T-helper 17 cell (primary cell): ENCODE data around the gene LVRN. TPM values are rescaled to one million over a fixed set of nuclear protein-coding genes. Genes with fewer than 3 reads are reported as not detected.
"Not testable (repeated sequence)": the region's sequence is repeated elsewhere in the genome, so short reads cannot be mapped to it uniquely, and the experiment has no call there.

Experiments
- ATAC-seq: fragments of 150-1000 bp; cut with Tn5 transposase; 2 replicates; pipeline ENCODE4 v1.10.0; 2021; ENCODE audit warnings: mild to moderate bottlenecking, moderate library complexity
- DNase-seq, 3 donors: peaks; one replicate each; pipeline versions ENCODE4 v3.0.0 to v3.0.0-alpha.2; 2020 to 2021
- H3K9me3 ChIP-seq: one replicate; pipeline ENCODE4 v1.7.0; 2013; ENCODE audit warnings: low read length, mild to moderate bottlenecking; ENCODE audit not compliant: control insufficient read depth, poor library complexity, severe bottlenecking
- H3K27ac Mint-ChIP-seq: one replicate; pipeline ENCODE4 v1.8.0; 2022; ENCODE audit warnings: mild to moderate bottlenecking, moderate library complexity, mixed read lengths
- H3K27me3 Mint-ChIP-seq: one replicate; pipeline ENCODE4 v1.8.0; 2022; ENCODE audit warnings: mixed read lengths
- H3K36me3 Mint-ChIP-seq: one replicate; pipeline ENCODE4 v1.8.0; 2022; ENCODE audit warnings: low read depth, mixed read lengths
- H3K4me1 Mint-ChIP-seq: one replicate; pipeline ENCODE4 v1.8.0; 2022; ENCODE audit warnings: mild to moderate bottlenecking, mixed read lengths
- H3K4me3 Mint-ChIP-seq: one replicate; pipeline ENCODE4 v1.8.0; 2022; ENCODE audit warnings: mild to moderate bottlenecking, moderate library complexity, mixed read lengths
- total RNA-seq, 4 donors: library from RNA in 2 of 4; stranded (reverse) in 2 of 4; gene quantifications; one replicate each; pipeline ENCODE4 v1.2.3 and lab custom pipeline; 2022 to 2026

Gene LVRN, protein sequence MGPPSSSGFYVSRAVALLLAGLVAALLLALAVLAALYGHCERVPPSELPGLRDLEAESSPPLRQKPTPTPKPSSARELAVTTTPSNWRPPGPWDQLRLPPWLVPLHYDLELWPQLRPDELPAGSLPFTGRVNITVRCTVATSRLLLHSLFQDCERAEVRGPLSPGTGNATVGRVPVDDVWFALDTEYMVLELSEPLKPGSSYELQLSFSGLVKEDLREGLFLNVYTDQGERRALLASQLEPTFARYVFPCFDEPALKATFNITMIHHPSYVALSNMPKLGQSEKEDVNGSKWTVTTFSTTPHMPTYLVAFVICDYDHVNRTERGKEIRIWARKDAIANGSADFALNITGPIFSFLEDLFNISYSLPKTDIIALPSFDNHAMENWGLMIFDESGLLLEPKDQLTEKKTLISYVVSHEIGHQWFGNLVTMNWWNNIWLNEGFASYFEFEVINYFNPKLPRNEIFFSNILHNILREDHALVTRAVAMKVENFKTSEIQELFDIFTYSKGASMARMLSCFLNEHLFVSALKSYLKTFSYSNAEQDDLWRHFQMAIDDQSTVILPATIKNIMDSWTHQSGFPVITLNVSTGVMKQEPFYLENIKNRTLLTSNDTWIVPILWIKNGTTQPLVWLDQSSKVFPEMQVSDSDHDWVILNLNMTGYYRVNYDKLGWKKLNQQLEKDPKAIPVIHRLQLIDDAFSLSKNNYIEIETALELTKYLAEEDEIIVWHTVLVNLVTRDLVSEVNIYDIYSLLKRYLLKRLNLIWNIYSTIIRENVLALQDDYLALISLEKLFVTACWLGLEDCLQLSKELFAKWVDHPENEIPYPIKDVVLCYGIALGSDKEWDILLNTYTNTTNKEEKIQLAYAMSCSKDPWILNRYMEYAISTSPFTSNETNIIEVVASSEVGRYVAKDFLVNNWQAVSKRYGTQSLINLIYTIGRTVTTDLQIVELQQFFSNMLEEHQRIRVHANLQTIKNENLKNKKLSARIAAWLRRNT
- total RNA-seq (not detected), total RNA-seq (lab: John Stamatoyannopoulos, UW) (0.08 to 0.58 reads per million in 2 donors)

DNA sequence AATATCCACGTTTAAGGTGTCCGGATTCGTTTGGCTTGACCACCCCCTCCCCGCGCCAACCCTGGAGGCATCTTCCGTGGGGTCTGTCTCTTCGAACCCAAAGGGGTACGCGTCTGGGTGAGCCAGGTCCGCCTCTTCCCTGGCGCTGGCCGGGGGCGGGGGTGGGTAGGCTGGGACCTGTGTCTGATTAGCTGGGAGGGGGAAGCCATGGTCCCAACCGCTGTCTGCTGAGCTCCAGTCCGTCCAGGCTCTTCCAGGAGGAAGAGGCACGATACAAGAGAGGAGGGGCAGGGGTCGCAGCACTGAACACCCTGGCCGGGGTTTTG lies at the start of gene LVRN:
Gene LVRN, plus strand, starts transcription at position 237 of the 326 bp plus-strand sequence. CDS start 143 bp downstream, outside the sequence.
- H3K4me3 Mint-ChIP-seq: peak within 1 kb of the TSS; percentile 28
- no peak for DNase-seq
- no peak for ATAC-seq
- peaks cover 2% of the 10 kb centered on the region for H3K36me3 Mint-ChIP-seq
- H3K27ac Mint-ChIP-seq: no peak within 1 kb of the TSS
- no peaks in the 10 kb centered on the region for H3K4me1 Mint-ChIP-seq
- no peaks in the 10 kb centered on the region for H3K9me3 ChIP-seq
- H3K27me3 Mint-ChIP-seq: peaks cover 46% of the 10 kb centered on the region

DNA sequence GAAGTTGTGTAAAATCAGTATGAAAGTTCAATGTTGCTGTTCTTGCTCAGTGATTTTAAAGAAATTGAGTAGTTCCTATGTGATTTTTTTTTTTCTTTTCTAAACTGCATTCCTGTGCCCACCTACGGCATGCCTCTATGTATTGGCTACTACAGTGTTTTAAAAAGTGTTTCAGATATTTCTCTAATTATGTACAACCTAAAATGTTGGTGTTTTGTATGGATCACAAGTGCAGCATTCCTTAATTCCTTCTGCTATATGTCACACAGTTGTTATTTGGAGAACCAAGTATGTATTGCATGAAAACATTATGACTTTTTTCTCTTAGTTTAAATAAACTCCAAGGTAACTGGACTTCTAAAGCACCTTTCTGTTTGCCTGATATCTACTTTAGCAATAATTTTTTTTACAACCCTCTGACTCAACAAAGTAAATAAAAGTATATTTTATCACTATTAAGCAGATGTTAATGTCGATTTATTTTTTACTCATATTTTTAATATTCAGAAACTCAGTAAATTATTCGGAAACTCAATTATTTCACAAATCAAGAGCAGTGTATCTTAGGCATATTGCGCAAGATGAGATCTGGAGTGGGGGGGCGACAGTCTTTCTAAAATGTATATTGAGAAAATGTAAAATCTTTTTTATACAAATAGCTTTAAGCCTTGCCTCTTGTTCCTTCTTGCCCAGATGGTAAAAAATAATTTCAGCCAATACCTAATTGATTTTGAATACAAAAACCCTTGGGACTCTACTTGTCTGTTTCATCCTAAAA lies 48.5 kb upstream of the LVRN start:
- H3K4me1 Mint-ChIP-seq, H3K36me3 Mint-ChIP-seq, ATAC-seq, H3K27ac Mint-ChIP-seq, H3K4me3 Mint-ChIP-seq, H3K9me3 ChIP-seq, H3K27me3 Mint-ChIP-seq, DNase-seq: not testable (repeated sequence)

DNA sequence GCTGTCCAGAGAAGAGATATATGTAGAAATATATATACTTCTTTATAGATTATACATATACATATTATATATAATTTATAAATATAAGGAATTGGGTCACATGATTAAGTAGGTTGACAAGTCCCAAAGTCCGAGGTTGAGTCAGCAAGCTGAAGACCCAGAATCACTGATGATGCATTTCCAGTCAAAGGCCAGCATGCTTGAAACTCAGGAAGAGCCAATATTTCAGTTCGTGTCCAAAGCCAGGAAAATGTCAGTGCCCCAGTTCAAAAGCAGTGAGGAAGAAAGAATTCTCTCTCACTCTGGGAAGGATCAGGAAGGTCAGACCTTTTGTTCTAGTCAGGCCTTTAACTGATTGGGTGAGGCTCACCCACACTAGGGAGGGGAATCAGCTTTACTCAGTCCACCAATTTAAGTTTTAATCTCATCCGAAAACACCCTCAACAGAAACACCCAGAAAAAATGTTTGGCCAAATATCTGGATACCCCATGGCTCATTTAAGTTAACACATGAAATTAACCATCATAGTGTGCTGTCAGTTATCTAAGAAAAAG lies 42.0 kb upstream of the LVRN start:
- Mint-ChIP-seq H3K27ac (no peak overlapping the region), H3K27me3 (no peaks in the 10 kb centered on the region), H3K4me1 (no peaks in the 10 kb centered on the region), H3K36me3 (no peaks in the 10 kb centered on the region), H3K4me3 (no peak overlapping the region)
- DNase-seq: no peak
- H3K9me3 ChIP-seq: no peaks in the 10 kb centered on the region
- ATAC-seq: no peak

DNA sequence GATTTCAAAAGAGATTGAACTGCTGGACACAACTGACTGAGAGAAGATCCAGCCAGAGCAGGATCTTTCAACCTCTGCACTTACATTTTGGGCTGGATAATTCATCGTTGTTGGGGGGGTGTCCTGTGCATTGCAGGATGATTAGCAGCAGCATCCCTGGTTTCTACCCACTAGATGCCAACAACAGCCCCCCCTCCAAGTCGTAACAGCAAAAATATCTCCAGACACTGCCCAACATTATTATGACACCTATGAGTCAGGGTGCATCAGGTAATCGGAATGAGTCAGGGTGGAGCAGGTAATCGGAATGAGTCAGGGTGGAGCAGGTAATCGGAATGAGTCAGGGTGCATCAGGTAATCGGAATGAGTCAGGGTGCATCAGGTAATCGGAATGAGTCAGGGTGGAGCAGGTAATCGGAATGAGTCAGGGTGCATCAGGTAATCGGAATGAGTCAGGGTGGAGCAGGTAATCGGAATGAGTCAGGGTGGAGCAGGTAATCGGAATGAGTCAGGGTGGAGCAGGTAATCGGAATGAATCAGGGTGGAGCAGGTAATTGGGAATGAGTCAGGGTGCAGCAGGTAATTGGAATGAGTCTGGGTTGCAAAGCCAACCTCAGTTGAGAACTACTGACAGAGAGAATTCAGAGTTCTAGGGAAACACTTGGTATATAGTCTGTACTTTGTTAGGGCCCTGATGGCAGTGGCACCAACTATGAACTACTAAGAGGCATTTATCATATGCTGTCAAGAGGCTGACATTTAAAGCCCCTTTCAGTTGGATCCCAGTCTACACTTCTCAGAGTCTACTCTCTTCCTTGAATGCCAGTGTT lies 33.5 kb upstream of the LVRN start:
- not testable (repeated sequence) for H3K4me1 Mint-ChIP-seq, H3K36me3 Mint-ChIP-seq, ATAC-seq

DNA sequence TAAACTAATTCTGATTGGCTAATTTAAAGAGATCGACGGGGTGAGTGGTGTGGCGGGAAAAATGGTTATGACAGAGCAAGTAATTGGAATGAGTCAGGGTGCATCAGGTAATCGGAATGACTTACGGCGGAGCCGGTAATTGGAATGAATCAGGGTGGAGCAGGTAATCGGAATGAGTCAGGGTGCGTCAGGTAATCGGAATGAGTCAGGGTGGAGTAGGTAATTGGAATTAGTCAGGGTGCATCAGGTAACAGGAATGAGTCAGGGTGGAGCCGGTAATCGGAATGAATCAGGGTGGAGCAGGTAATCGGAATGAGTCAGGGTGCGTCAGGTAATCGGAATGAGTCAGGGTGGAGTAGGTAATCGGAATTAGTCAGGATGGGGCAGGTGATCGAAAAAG lies 32.1 kb upstream of the LVRN start:
- not testable (repeated sequence) for H3K4me1 Mint-ChIP-seq, H3K36me3 Mint-ChIP-seq, DNase-seq, H3K9me3 ChIP-seq, ATAC-seq, H3K4me3 Mint-ChIP-seq, H3K27ac Mint-ChIP-seq, H3K27me3 Mint-ChIP-seq

More for the DNA sequence above, 33.5 kb upstream of the LVRN start:
- not testable (repeated sequence) for H3K9me3 ChIP-seq, H3K27me3 Mint-ChIP-seq, H3K27ac Mint-ChIP-seq, DNase-seq, H3K4me3 Mint-ChIP-seq

DNA sequence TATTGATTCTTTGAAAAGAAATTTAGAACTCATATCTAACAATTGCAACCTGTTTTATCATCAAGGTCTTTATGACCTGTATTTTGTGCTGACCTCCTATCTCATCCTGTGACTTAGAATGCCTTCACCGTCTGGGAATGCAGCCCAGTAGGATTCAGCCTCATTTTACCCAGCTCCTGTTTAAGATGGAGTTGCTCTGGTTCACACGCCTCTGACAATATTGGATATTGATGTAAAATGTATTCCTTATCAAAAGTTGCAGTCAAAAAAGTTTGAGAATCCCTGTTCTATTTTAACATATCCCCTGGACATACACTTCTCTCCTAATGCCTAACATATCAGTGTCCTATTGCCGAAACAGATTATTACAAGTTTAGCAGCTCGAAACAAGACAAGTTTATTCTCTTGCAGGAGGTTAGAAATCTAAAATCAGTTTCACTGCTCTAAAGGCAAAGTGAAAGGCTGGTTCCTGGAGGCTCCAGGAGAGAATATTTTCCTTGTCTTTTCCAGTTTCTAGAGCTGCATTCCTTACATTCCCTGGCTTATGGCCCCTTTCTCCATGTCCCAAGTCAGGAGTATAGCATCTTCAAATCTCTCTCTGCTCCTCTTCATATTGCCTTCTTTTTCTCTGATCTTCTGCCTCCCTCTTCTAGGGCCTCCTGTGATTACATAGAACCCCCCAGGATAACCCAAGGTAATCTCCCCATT lies 31.5 kb upstream of the LVRN start:
- Mint-ChIP-seq H3K27ac (no peak overlapping the region), H3K4me1 (peaks cover 2% of the 10 kb centered on the region), H3K4me3 (no peak overlapping the region), H3K27me3 (no peaks in the 10 kb centered on the region), H3K36me3 (no peaks in the 10 kb centered on the region)
- DNase-seq (no peak), ATAC-seq (no peak)
- H3K9me3 ChIP-seq: no peaks in the 10 kb centered on the region

DNA sequence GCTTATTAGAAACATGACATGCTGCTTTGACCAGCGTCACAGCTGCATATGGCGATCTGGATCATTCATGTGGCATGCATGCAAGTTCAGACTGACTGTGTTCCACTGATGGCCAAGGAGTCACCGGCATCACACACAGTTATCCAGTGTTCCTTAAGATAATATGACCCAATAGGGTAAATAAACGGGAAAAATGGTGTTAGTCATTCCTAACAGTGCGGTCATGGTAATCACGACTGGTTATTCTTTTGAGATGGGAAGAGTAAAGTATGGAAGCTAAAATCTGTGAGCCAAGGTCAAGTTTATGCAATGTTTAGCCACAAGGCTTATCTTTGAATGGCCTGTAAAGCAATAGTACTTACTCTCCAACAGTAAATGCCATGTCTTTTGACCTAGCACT lies 29.3 kb upstream of the LVRN start:
- ATAC-seq (no peak), DNase-seq (no peak)
- no peak overlapping the region for H3K4me3 Mint-ChIP-seq
- H3K4me1 Mint-ChIP-seq: peaks cover 2% of the 10 kb centered on the region
- no peaks in the 10 kb centered on the region for H3K9me3 ChIP-seq
- no peaks in the 10 kb centered on the region for H3K27me3 Mint-ChIP-seq
- H3K36me3 Mint-ChIP-seq: no peaks in the 10 kb centered on the region
- no peak overlapping the region for H3K27ac Mint-ChIP-seq

DNA sequence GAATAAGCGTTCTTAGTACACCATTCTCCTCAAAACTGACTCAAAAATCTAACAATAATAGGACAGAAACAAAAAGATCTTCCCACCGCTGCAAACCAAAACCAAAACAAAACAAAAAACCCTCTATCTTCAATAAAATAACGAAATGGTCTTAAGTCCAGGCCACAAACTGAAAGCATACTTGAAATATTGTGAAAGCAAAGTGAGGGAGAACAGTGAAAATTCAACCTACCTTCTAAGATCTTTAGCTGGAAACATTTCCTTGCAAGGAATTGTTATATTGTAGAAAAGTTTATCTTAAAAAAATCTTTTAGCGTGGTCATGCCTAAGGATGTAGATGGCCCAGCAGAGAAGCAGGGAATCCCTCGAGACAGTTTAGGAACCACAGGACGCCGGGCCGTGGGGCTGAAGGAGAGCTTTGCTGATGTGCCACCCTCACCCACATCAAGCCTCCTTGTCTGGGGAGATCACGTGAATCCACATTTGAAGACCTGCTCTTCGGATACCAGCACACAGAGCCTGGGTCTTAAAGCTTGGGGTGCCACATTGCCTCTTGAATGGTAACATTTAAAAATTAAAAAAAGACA lies 27.8 kb upstream of the LVRN start:
- DNase-seq (no peak), ATAC-seq (no peak)
- no peaks in the 10 kb centered on the region for H3K36me3 Mint-ChIP-seq
- no peaks in the 10 kb centered on the region for H3K9me3 ChIP-seq
- no peaks in the 10 kb centered on the region for H3K4me1 Mint-ChIP-seq
- H3K4me3 Mint-ChIP-seq: no peak overlapping the region
- no peaks in the 10 kb centered on the region for H3K27me3 Mint-ChIP-seq
- no peak overlapping the region for H3K27ac Mint-ChIP-seq

DNA sequence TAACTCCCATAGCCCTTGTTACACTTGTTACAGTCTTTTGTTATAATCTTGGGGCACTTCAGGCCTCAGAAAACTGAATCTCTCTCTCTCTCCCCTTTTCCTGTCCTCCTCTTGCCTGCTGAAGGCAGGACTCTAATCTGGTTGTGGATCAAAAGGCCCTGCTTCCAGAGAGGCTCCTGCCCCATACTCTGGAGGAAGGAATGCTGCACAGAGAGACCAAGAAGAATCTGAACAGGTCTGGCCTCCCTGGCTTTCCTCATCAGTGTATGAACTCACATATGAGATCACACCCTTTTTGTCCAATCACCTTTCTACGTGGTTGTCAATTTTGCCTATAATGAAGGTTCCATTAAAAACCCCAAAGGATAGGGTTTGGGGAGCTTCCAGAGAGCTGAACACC lies 26.2 kb upstream of the LVRN start:
- no peaks in the 10 kb centered on the region for H3K27me3 Mint-ChIP-seq
- no peaks in the 10 kb centered on the region for H3K4me1 Mint-ChIP-seq
- no peaks in the 10 kb centered on the region for H3K36me3 Mint-ChIP-seq
- no peak overlapping the region for H3K4me3 Mint-ChIP-seq
- no peaks in the 10 kb centered on the region for H3K9me3 ChIP-seq
- H3K27ac Mint-ChIP-seq: no peak overlapping the region
- ATAC-seq (no peak), DNase-seq (no peak)

DNA sequence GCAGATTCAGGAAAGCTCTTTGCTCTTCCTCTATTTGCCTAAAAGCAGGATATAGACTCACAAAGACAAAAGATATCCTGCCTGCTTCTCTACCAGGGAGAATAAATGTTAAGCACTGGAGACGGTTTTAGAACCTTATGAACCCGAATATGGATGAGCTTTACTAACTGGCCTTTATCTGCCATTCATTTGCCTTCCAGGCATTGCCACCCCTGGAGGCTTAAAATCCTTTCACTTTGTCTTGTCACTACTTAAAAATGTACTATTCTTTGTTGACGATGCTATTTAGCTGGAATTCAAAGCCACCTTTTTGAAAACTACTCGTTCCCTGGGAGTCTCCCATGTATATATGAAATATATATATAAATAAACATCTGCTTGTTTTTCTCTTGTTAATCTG lies 23.2 kb upstream of the LVRN start:
- H3K36me3 Mint-ChIP-seq: no peaks in the 10 kb centered on the region
- H3K4me3 Mint-ChIP-seq: no peak overlapping the region
- no peaks in the 10 kb centered on the region for H3K9me3 ChIP-seq
- no peaks in the 10 kb centered on the region for H3K27me3 Mint-ChIP-seq
- DNase-seq: no peak
- no peak for ATAC-seq
- no peaks in the 10 kb centered on the region for H3K4me1 Mint-ChIP-seq
- no peak overlapping the region for H3K27ac Mint-ChIP-seq

DNA sequence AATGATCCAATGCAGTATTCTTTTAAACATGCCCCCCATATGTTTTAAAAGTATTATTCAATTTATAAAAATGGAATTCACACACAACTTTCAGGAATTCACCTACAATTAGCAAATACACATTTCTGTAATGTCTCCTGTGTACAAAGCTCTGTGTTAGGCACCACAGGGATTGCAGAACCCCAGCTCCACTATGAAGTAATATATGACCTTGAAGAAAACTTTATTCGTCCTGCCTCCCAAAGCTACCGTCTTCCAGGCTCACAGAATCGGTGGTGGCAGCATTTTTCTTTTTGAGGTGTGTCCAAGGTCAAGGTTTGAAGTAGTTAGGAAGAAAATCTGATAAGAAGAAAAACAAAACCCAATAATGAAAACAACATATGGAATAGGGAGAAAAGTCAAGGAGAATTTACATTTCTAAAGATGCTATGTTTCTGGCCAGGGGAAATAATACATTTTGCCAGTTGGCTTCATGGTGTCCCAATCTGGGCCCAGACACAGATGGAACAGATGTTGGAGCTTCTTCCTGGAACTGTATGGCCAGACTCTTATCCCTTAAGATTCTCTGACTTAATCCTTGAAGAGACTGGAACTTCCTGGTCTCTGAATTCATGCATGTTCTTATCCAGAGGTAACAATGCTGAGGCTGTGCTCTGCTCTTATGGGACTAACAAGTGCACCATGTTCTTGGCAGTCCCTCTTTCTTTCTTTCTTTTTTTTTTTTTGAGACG lies 22.0 kb upstream of the LVRN start:
- Mint-ChIP-seq H3K36me3 (peaks cover 1% of the 10 kb centered on the region), H3K27me3 (no peaks in the 10 kb centered on the region), H3K27ac (no peak overlapping the region), H3K4me3 (no peak overlapping the region), H3K4me1 (no peaks in the 10 kb centered on the region)
- DNase-seq (no peak), ATAC-seq (no peak)
- no peaks in the 10 kb centered on the region for H3K9me3 ChIP-seq
